GM12873 (cell line): ENCODE measurements around the gene CDH23.

Experiments
- TF ChIP-seq, protein P1 (sequence below): IDR thresholded peaks from 2 replicates; pipeline ENCODE4 v1.5.1; 2012; ENCODE audit warnings: low read depth, mild to moderate bottlenecking, moderate library complexity, low read length, control low read depth; ENCODE audit not compliant: insufficient read depth; ENCODE audit errors: missing control alignments

CDH23 gene

DNA sequence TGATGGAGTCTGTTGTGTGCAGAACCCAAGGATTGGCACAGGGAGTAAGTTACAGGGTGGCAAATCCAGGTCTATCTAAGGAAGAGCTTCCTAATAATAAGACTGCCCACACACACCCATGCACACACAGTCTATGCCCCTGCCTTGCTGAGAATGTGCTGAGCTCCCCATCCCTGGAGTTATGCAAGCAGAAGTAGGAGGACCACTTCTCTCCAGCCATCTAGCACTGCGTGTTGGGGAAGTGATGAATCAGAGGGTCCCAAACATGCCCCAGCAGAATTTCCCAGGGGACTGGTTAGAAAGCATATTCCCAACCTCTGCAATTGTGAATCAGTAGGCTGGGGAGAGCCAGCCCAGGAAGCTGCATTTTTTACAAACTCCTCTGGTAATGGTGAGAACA is 117.2 kb downstream of the CDH23 start:
- TF ChIP-seq, protein P1, sequence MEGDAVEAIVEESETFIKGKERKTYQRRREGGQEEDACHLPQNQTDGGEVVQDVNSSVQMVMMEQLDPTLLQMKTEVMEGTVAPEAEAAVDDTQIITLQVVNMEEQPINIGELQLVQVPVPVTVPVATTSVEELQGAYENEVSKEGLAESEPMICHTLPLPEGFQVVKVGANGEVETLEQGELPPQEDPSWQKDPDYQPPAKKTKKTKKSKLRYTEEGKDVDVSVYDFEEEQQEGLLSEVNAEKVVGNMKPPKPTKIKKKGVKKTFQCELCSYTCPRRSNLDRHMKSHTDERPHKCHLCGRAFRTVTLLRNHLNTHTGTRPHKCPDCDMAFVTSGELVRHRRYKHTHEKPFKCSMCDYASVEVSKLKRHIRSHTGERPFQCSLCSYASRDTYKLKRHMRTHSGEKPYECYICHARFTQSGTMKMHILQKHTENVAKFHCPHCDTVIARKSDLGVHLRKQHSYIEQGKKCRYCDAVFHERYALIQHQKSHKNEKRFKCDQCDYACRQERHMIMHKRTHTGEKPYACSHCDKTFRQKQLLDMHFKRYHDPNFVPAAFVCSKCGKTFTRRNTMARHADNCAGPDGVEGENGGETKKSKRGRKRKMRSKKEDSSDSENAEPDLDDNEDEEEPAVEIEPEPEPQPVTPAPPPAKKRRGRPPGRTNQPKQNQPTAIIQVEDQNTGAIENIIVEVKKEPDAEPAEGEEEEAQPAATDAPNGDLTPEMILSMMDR, result no peak

DNA sequence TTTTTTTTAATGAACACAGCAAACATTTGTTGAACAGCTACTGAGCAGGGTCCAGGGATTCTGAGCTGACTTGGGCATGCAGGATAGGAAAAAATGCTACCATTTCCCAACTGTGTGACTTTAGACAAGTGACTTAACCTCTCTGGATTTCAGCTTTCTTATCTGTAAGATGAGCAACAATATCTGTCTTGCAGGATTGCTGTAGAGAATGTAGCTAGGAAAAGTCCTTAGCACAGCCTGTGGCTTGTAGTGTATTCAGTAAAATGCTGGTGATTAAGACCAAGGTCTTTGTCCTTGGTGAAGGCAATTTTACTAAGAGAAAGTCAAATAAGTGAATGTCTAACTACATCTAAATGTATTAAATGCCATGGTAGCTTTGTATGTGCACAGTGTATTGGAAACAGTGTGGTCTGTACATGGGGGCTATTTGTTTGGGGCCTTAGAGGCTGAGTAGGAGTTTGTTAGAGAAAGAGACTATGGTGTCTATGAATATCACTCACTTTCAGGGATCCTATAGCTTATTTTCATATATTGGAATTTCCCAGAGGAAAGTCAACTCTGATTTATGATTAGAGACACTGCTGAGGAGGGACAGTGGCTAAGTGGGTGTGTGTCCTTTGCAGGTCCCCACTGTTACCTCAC is 118.9 kb downstream of the CDH23 start:
- TF ChIP-seq, protein P1, result no peak

DNA sequence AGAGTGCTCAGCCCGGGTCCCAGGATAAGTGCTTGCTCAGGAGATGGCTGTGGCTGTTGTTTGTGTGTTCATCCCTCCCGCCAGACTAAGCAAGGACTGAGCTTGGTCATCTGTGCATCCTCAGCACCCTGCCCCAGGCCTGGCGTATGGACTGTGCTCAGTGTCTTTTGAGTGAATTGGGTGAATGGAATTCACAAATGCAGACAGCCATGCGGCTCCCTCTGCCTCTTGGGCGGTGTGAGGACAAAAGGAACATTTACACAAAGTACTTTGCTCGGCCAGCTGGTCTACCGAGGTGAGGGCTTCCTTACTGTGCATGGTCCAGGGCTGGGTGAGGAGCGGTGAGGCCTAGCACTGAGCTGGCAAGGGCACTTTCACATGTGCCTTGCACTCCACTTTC is 120.2 kb downstream of the CDH23 start:
- TF ChIP-seq, protein P1, result no peak

DNA sequence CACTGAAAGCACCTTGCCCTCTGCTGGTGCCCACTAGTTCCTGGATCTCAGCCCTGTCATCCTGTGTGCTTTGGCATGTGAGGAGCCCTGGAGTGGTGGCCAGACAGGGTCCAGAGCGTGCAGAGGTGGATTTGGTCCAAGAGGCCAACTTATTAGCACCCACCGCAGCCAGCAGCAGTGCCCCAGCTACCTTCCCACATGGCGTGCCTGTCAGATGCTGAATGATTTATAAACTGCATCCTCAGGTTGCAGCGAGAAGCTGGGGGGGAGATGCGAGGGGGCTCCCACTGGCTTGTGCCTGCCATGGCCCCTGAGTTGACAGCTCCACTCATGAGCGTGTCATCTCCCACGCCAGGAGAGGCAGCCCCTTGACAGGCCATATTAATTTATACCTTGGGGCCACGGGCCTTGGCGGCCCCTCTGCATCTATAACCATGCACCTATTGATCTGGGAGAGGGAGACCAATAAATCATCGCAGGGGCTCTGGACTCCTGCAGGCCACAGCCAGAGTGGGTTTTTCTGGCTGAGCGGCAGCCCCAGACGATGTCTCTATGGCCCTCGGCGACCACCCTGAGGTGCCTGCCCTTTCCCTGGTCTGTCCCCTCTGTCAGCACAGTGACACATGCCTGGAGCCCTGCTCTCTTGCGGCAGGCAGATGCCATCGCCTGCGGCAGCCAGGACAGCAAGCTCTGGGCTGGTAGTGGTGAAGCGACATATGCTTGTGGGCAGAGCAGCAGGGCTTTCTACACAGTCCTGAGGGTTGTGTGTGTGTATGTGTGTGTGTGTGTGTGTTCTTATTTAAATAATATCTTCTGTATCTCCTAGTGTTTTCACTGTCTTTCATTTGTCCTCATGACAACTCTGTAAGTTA is 120.8 kb downstream of the CDH23 start:
- TF ChIP-seq, protein P1, result no peak

DNA sequence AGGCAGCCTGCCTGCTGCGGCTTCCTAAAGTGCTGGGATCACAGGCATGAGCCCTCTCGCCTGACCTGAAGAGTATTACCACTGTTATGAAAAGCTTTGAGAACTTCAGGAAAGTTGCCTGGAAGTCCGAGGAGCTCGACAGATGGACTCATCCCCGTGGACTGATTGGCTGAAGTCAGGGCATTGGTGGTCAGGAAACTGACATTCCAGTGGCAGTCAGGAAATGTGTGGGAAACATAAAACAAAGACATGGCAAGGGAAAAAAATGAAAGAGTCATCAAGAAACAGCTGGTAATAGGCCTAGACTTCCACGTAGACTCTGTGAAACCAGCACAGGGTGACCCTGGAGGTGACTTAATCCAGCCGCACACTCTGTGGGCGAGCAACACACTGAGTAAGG is 123.3 kb downstream of the CDH23 start:
- TF ChIP-seq, protein P1, result no peak

DNA sequence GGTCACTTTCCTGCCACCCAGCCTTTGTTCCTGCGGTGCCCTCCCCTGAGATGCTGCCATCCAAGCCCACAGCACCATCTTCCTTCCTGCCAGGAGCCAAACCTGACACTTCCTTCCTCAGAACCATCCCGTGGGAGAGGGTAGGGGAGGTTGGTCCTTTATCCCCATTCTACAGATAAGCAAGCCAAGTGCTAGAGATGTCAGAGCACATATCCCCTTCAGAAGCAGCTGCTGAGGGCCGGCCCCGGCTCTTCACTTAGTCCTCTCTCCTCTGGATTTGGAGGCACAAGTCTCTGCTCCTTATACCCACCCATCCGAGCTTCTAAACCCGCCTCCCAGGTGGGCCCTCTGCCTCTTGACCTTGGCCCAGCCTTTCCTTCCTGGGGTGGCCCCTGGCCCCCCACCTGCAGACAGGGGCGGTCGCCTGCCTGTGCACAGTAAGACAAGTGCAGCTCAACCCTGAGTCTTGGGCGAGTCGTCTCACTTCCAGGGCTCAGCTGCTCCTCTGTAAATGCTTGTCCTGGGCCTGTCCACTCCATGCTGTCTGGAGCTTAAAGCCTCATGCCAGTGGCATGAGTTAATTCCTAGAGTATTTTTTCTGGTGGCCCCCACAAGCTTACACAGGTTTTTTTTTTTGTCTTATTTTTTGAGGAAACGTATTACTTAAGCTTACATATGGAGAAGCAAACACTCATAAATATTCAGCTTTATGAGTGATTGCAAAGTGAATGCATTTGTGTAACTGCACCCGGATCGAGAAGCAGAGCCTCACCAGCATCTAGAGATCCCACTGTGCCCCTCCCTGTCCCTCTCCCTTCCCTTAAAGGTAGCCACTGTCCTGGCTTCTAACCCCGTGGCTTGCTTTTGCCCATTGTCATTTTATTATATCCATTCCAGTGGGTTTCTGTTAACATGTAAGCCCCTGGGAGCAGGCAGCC is 125.1 kb downstream of the CDH23 start:
- TF ChIP-seq, protein P1, result no peak
